HepG2 (cell line): ENCODE data around the gene VSIR. TPM values are rescaled to one million over a fixed set of nuclear protein-coding genes. Genes with fewer than 3 reads are reported as not detected.

Source experiments
- ATAC-seq: fragments of 200-7000 bp; cut with Tn5 transposase; 3 replicates; pipeline ENCODE4 v1.9.1; 2020; ENCODE audit warnings: mild to moderate bottlenecking, moderate library complexity
- BruUV-seq: library from RNA; stranded (reverse); fragments of 400-500 nt; replicated peaks from 2 replicates; lab custom pipeline; 2021; lab: Mats Ljungman, UMichigan
- CTCF ChIA-PET: fragments of 300-600 bp; formaldehyde crosslinking; extraction: SDS; loops from one replicate; lab custom pipeline; 2021; ENCODE audit warnings: low total read pairs, inconsistent platforms, low intra/inter-chr PET ratio; lab: Yijun Ruan, JAX
- POLR2A ChIA-PET: fragments of 350-600 bp; sonication (Branson Sonifier 250); formaldehyde crosslinking; loops from one replicate; lab custom pipeline; 2020; ENCODE audit warnings: antibody characterized with exemption, inconsistent platforms; lab: Yijun Ruan, JAX
- DNase-seq: peaks from one replicate; pipeline ENCODE4 v3.0.0-alpha.2; 2015; ENCODE audit warnings: low spot score
- FAIRE-seq: peaks from 3 replicates; lab custom pipeline; 2011; peaks lifted over from hg19 to GRCh38; lab: Jason Lieb, UNC
- H2AFZ ChIP-seq: one replicate; pipeline ENCODE4 v1.6.1; 2011; ENCODE audit warnings: low read length, inconsistent platforms
- H3K27ac ChIP-seq: fragments of 300-600 bp; 3 replicates; pipeline ENCODE4 v1.8.0; 2011; ENCODE audit warnings: mixed run types, mild to moderate bottlenecking, mixed read lengths, low read length, inconsistent platforms; ENCODE audit not compliant: insufficient read depth; ENCODE audit errors: extremely low read length
- H3K27me3 ChIP-seq, 2 experiments: fragments of 200-600 bp in 1 of 2; 2 replicates in 1 of 2; 3 replicates in 1 of 2; pipeline versions ENCODE4 v1.6.0 to v1.8.0; 2011; ENCODE audit warnings: low read length in 2 of 2, mild to moderate bottlenecking in 2 of 2, moderate library complexity in 2 of 2, inconsistent platforms in 1 of 2; ENCODE audit not compliant: insufficient read depth in 2 of 2, control insufficient read depth in 1 of 2
- H3K36me3 ChIP-seq, 2 experiments: fragments of 200-600 bp in 1 of 2; replicated peaks in 1 of 2; 2 replicates in 1 of 2; 3 replicates in 1 of 2; pipeline versions ENCODE4 v1.5.1 to v1.8.0; 2011; ENCODE audit warnings: low read length in 2 of 2, inconsistent platforms in 1 of 2; ENCODE audit not compliant: insufficient read depth in 2 of 2, control insufficient read depth in 1 of 2
- H3K4me1 ChIP-seq: 2 replicates; pipeline ENCODE4 v1.5.1; 2012; ENCODE audit warnings: low read length, inconsistent platforms; ENCODE audit not compliant: insufficient read depth
- H3K4me2 ChIP-seq: 2 replicates; pipeline ENCODE4 v1.6.0; 2011; ENCODE audit warnings: low read depth, low read length, inconsistent platforms
- H3K4me3 ChIP-seq, 3 experiments: fragments of 200-600 bp in 1 of 3; sonication (generic), shearing (Covaris generic) in 1 of 3; replicated peaks in 1 of 3; 2 replicates each; pipeline ENCODE4 v1.5.1; 2011 to 2016; ENCODE audit warnings: low read length in 3 of 3, inconsistent platforms in 2 of 3, low read depth in 2 of 3, mild to moderate bottlenecking in 2 of 3, control low read depth in 1 of 3, mixed read lengths in 1 of 3; ENCODE audit not compliant: insufficient read depth in 1 of 3
- H3K79me2 ChIP-seq: one replicate; pipeline ENCODE4 v1.6.1; 2011; ENCODE audit warnings: low read length, inconsistent platforms; ENCODE audit not compliant: insufficient read depth
- H3K9ac ChIP-seq: 2 replicates; pipeline ENCODE4 v1.6.0; 2011; ENCODE audit warnings: mild to moderate bottlenecking, low read depth, low read length, inconsistent platforms; ENCODE audit not compliant: insufficient read depth
- H3K9me3 ChIP-seq: 2 replicates; pipeline ENCODE4 v1.5.1; 2012; ENCODE audit warnings: mild to moderate bottlenecking, low read length
- H4K20me1 ChIP-seq: 2 replicates; pipeline ENCODE4 v1.6.0; 2011; ENCODE audit warnings: inconsistent platforms, mild to moderate bottlenecking, low read length, moderate library complexity; ENCODE audit not compliant: insufficient read depth
- IKZF4 ChIP-seq: sonication (generic); formaldehyde crosslinking; IDR thresholded peaks from 2 replicates; pipeline ENCODE4 v1.5.1; 2020; ENCODE audit warnings: borderline replicate concordance, mild to moderate bottlenecking, low read depth, missing genetic modification reagents; ENCODE audit errors: not compliant biosample characterization
- MTF2 ChIP-seq: sonication (generic); formaldehyde crosslinking; IDR thresholded peaks from 2 replicates; pipeline ENCODE4 v1.5.0; 2020; ENCODE audit warnings: missing genetic modification reagents, borderline replicate concordance
- NR2C2 ChIP-seq: sonication (generic); formaldehyde crosslinking; IDR thresholded peaks from 2 replicates; pipeline ENCODE4 v1.4.0; 2020; ENCODE audit warnings: missing genetic modification reagents, mild to moderate bottlenecking, moderate library complexity, borderline replicate concordance
- POLR2AphosphoS2 ChIP-seq: IDR thresholded peaks from 2 replicates; pipeline ENCODE4 v1.6.1; 2011; ENCODE audit warnings: low read depth, low read length, improper control_type of control experiment
- RARG ChIP-seq: sonication (generic); formaldehyde crosslinking; IDR thresholded peaks from 2 replicates; pipeline ENCODE4 v1.4.0; 2020; ENCODE audit warnings: low read depth, mild to moderate bottlenecking, missing genetic modification reagents
- ZBTB3 ChIP-seq: sonication (generic); formaldehyde crosslinking; IDR thresholded peaks from 2 replicates; pipeline ENCODE4 v1.4.0; 2020; ENCODE audit warnings: low read depth, mild to moderate bottlenecking, moderate library complexity, missing genetic modification reagents, borderline replicate concordance
- ZNF382 ChIP-seq: sonication (generic); formaldehyde crosslinking; IDR thresholded peaks from 2 replicates; pipeline ENCODE4 v1.5.0; 2020; ENCODE audit warnings: missing genetic modification reagents, mild to moderate bottlenecking, borderline replicate concordance
- WGBS: methylation state at CpG from one replicate; pipeline ENCODE4 v1.1.6; 2017; ENCODE audit warnings: low lambda C conversion rate; 5-methylcytosine and 5-hydroxymethylcytosine counted together
- in situ Hi-C: cut with HindIII; loops from 2 replicates; pipeline ENCODE4 v1.10.0; 2017; ENCODE audit warnings: low pct_unique_long_range_greater_than_20kb; ENCODE audit not compliant: extremely low pct_ligation_motif_present
- intact Hi-C: fragments of 100-400 bp; cut with micrococcal nuclease; formaldehyde crosslinking; loops from one replicate; pipeline ENCODE4 v1.10.0; 2022; ENCODE audit not compliant: unreplicated experiment
- polyA plus RNA-seq, 8 experiments: library from polyadenylated mRNA; depleted of rRNA in 3 of 8; stranded (reverse) in 7 of 8; unstranded in 1 of 8; fragments of >200 nt; fragmentation: Illumina TruSeq in 4 of 8; extraction: Trizol in 4 of 8; gene quantifications; 2 replicates each; pipeline versions ENCODE4 v1.2.1 to v1.2.3, GENCODE V29; 2011 to 2016; ENCODE audit warnings: low read depth in 4 of 8, missing spikeins in 1 of 8, mixed read lengths in 1 of 8; ENCODE audit not compliant: insufficient read depth in 1 of 8
- total RNA-seq, 5 experiments: library from RNA; depleted of rRNA; stranded (reverse); fragments of >200 nt; fragmentation: Illumina TruSeq; extraction: Trizol; gene quantifications; 2 replicates each; pipeline ENCODE4 v1.2.3, GENCODE V29; 2016; ENCODE audit warnings: low read depth in 1 of 5
- TF ChIP-seq, protein P1 (sequence below), 2 experiments: sonication (generic) in 1 of 2; formaldehyde crosslinking in 1 of 2; IDR thresholded peaks; 2 replicates each; pipeline versions ENCODE4 v1.6.1 to v1.9.0; 2014 to 2022; ENCODE audit warnings: antibody characterized with exemption in 1 of 2, borderline replicate concordance in 1 of 2, inconsistent platforms in 1 of 2, low read depth in 1 of 2, missing genetic modification reagents in 1 of 2
- TF ChIP-seq, protein P2 (sequence below): sonication (generic); formaldehyde crosslinking; IDR thresholded peaks from 2 replicates; pipeline ENCODE4 v1.5.1; 2020; ENCODE audit warnings: mild to moderate bottlenecking, missing genetic modification reagents, moderate library complexity
- TF ChIP-seq, protein P3 (sequence below): sonication (generic); formaldehyde crosslinking; IDR thresholded peaks from 2 replicates; pipeline ENCODE4 v1.5.0; 2020; ENCODE audit warnings: missing genetic modification reagents, mild to moderate bottlenecking, borderline replicate concordance

VSIR gene
- total and polyA plus RNA-seq, 2 of the 13 experiments (the other 11 are each of a cell fraction or from before 2014, with no cell fraction given), result 0.44 to 3.2 TPM

GRCh38 chr10:71799112-71799511, 25.8 kb upstream of the VSIR start:
- ChIA-PET CTCF (no interaction called here), POLR2A (no interaction called here)
- Histone ChIP-seq H3K79me2 (no peaks in the 10 kb centered on the region), H3K9ac (no peak overlapping the region), H4K20me1 (no peaks in the 10 kb centered on the region), H3K4me1 (peaks cover 8% of the 10 kb centered on the region; the same call in 1 of the 2 replicates), H3K4me2 (no peak overlapping the region), H3K36me3 (no peaks in the 10 kb centered on the region), H3K27me3 (peaks cover 0 to 3% of the 10 kb centered on the region in 2 experiments; a peak in 2 of 5 replicates), H3K4me3 (no peak overlapping the region), H3K9me3 (no peaks in the 10 kb centered on the region), H3K27ac (no peak overlapping the region), H2AFZ (no peak overlapping the region)
- DNase-seq, result no peak
- in situ Hi-C loops, result no loop called here
- 0% methylated on average over 2 of the region's 10 CpGs for WGBS
- FAIRE-seq, result no peak
- ATAC-seq, result no peak
- no TSS peak for BruUV-seq
- intact Hi-C loops, result no loop called here
- no peak for TF ChIP-seq POLR2AphosphoS2
- TF ChIP-seq RARG, result no peak
- TF ChIP-seq ZNF382 (CRISPR knock-in tag), result no peak
- TF ChIP-seq IKZF4, result no peak
- TF ChIP-seq NR2C2 (CRISPR knock-in tag), result no peak
- TF ChIP-seq, protein P1, sequence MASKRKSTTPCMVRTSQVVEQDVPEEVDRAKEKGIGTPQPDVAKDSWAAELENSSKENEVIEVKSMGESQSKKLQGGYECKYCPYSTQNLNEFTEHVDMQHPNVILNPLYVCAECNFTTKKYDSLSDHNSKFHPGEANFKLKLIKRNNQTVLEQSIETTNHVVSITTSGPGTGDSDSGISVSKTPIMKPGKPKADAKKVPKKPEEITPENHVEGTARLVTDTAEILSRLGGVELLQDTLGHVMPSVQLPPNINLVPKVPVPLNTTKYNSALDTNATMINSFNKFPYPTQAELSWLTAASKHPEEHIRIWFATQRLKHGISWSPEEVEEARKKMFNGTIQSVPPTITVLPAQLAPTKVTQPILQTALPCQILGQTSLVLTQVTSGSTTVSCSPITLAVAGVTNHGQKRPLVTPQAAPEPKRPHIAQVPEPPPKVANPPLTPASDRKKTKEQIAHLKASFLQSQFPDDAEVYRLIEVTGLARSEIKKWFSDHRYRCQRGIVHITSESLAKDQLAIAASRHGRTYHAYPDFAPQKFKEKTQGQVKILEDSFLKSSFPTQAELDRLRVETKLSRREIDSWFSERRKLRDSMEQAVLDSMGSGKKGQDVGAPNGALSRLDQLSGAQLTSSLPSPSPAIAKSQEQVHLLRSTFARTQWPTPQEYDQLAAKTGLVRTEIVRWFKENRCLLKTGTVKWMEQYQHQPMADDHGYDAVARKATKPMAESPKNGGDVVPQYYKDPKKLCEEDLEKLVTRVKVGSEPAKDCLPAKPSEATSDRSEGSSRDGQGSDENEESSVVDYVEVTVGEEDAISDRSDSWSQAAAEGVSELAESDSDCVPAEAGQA (IDR thresholded peaks at IDR 0.05; ENCODE audit: low read depth), result no peak
- TF ChIP-seq, protein P1 (CRISPR knock-in tag; IDR thresholded peaks at IDR 0.05; ENCODE audit: borderline replicate concordance), result no peak
- TF ChIP-seq ZBTB3 (CRISPR knock-in tag), result no peak
- TF ChIP-seq, protein P2, sequence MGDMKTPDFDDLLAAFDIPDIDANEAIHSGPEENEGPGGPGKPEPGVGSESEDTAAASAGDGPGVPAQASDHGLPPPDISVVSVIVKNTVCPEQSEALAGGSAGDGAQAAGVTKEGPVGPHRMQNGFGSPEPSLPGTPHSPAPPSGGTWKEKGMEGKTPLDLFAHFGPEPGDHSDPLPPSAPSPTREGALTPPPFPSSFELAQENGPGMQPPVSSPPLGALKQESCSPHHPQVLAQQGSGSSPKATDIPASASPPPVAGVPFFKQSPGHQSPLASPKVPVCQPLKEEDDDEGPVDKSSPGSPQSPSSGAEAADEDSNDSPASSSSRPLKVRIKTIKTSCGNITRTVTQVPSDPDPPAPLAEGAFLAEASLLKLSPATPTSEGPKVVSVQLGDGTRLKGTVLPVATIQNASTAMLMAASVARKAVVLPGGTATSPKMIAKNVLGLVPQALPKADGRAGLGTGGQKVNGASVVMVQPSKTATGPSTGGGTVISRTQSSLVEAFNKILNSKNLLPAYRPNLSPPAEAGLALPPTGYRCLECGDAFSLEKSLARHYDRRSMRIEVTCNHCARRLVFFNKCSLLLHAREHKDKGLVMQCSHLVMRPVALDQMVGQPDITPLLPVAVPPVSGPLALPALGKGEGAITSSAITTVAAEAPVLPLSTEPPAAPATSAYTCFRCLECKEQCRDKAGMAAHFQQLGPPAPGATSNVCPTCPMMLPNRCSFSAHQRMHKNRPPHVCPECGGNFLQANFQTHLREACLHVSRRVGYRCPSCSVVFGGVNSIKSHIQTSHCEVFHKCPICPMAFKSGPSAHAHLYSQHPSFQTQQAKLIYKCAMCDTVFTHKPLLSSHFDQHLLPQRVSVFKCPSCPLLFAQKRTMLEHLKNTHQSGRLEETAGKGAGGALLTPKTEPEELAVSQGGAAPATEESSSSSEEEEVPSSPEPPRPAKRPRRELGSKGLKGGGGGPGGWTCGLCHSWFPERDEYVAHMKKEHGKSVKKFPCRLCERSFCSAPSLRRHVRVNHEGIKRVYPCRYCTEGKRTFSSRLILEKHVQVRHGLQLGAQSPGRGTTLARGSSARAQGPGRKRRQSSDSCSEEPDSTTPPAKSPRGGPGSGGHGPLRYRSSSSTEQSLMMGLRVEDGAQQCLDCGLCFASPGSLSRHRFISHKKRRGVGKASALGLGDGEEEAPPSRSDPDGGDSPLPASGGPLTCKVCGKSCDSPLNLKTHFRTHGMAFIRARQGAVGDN, result no peak
- TF ChIP-seq, protein P3, sequence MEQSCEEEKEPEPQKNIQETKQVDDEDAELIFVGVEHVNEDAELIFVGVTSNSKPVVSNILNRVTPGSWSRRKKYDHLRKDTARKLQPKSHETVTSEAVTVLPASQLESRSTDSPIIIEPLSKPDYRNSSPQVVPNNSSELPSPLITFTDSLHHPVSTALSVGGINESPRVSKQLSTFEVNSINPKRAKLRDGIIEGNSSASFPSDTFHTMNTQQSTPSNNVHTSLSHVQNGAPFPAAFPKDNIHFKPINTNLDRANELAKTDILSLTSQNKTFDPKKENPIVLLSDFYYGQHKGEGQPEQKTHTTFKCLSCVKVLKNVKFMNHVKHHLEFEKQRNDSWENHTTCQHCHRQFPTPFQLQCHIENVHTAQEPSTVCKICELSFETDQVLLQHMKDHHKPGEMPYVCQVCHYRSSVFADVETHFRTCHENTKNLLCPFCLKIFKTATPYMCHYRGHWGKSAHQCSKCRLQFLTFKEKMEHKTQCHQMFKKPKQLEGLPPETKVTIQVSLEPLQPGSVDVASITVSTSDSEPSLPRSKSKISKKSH, result no peak
- no peak for TF ChIP-seq MTF2 (CRISPR knock-in tag)
